GM12875 (cell line): Measurements from ENCODE around the gene TBL1X.

ENCODE experiments used
- H3K4me3 ChIP-seq: one replicate; pipeline ENCODE4 v1.5.1; 2011; ENCODE audit warnings: low read depth, low read length, control low read depth
- CTCF ChIP-seq: IDR thresholded peaks from 2 replicates; pipeline ENCODE4 v1.5.1; 2011; ENCODE audit warnings: low read depth, mild to moderate bottlenecking, control low read depth, inconsistent platforms, low read length, moderate library complexity, borderline replicate concordance; ENCODE audit not compliant: insufficient read depth

Gene TBL1X

GRCh38 chrX:9681422-9681821 lies 216.6 kb downstream of the TBL1X start:
- TF ChIP-seq CTCF: no peak
- H3K4me3 ChIP-seq: no peak overlapping the region

GRCh38 chrX:9682456-9682855 lies 217.6 kb downstream of the TBL1X start:
- H3K4me3 ChIP-seq: no peak overlapping the region
- TF ChIP-seq CTCF: no peak

GRCh38 chrX:9682861-9683260 lies 218.0 kb downstream of the TBL1X start:
- no peak overlapping the region for H3K4me3 ChIP-seq
- no peak for TF ChIP-seq CTCF

GRCh38 chrX:9683350-9683749 lies 218.5 kb downstream of the TBL1X start:
- no peak overlapping the region for H3K4me3 ChIP-seq
- TF ChIP-seq CTCF: no peak

GRCh38 chrX:9687899-9688298 lies 223.0 kb downstream of the TBL1X start:
- no peak overlapping the region for H3K4me3 ChIP-seq
- no peak for TF ChIP-seq CTCF

GRCh38 chrX:9688833-9689232 lies 224.0 kb downstream of the TBL1X start:
- TF ChIP-seq CTCF: no peak
- H3K4me3 ChIP-seq: no peak overlapping the region

GRCh38 chrX:9690046-9690445 lies 225.2 kb downstream of the TBL1X start:
- H3K4me3 ChIP-seq: no peak overlapping the region
- TF ChIP-seq CTCF: no peak
